GM12878 (cell line): ENCODE data around the gene TEX54. TPM values are rescaled to one million over a fixed set of nuclear protein-coding genes. Genes with fewer than 3 reads are reported as not detected.

Source experiments
- ATF3 ChIP-seq: IDR thresholded peaks from 2 replicates; pipeline ENCODE4 v1.6.1; 2011; ENCODE audit warnings: low read depth, mild to moderate bottlenecking, low read length, moderate library complexity, borderline replicate concordance; ENCODE audit errors: extremely low read depth
- BHLHE40 ChIP-seq, 2 experiments: fragments of 450-650 bp in 1 of 2; IDR thresholded peaks; 2 replicates each; pipeline ENCODE4 v1.6.1; 2011 to 2017; ENCODE audit warnings: low read depth in 2 of 2, borderline replicate concordance in 1 of 2, improper control_type of control experiment in 1 of 2, low read length in 1 of 2, mild to moderate bottlenecking in 1 of 2
- CREB1 ChIP-seq: IDR thresholded peaks from 2 replicates; pipeline ENCODE4 v1.6.1; 2012; ENCODE audit warnings: low read depth, mild to moderate bottlenecking, inconsistent platforms
- GABPA ChIP-seq: IDR thresholded peaks from 2 replicates; pipeline ENCODE4 v1.6.1; 2014; ENCODE audit warnings: antibody characterized with exemption, low read depth, mild to moderate bottlenecking, inconsistent platforms
- GATAD2B ChIP-seq: fragments of 450-650 bp; conservative IDR thresholded peaks from 2 replicates; pipeline ENCODE4 v1.6.1; 2017; ENCODE audit warnings: low read depth, mild to moderate bottlenecking, moderate library complexity
- KDM1A ChIP-seq: fragments of 200-600 bp; sonication (generic); IDR thresholded peaks from 2 replicates; pipeline ENCODE4 v1.6.1; 2016; ENCODE audit warnings: borderline replicate concordance
- MTA3 ChIP-seq: IDR thresholded peaks from 2 replicates; pipeline ENCODE4 v1.6.1; 2012; ENCODE audit warnings: low read length, inconsistent platforms, borderline replicate concordance
- MXI1 ChIP-seq: fragments of 150-350 bp; IDR thresholded peaks from 2 replicates; pipeline ENCODE4 v1.6.1; 2011; ENCODE audit warnings: low read depth, mild to moderate bottlenecking, inconsistent platforms, low read length, improper control_type of control experiment
- MYB ChIP-seq: fragments of 150-350 bp; IDR thresholded peaks from 2 replicates; pipeline ENCODE4 v1.6.1; 2014; ENCODE audit warnings: mild to moderate bottlenecking, low read depth, low read length, borderline replicate concordance
- NR2C1 ChIP-seq: fragments of 450-650 bp; IDR thresholded peaks from 2 replicates; pipeline ENCODE4 v1.6.1; 2017; ENCODE audit warnings: antibody characterized with exemption, mild to moderate bottlenecking, moderate library complexity
- POLR2AphosphoS2 ChIP-seq: IDR thresholded peaks from 2 replicates; pipeline ENCODE4 v1.6.1; 2011; ENCODE audit warnings: low read depth, mild to moderate bottlenecking, low read length, improper control_type of control experiment, moderate library complexity
- POU2F2 ChIP-seq: IDR thresholded peaks from 3 replicates; pipeline ENCODE4 v1.6.1; 2011; ENCODE audit warnings: low read depth, mild to moderate bottlenecking, low read length, borderline replicate concordance
- YY1 ChIP-seq: IDR thresholded peaks from 2 replicates; pipeline ENCODE4 v1.6.1; 2011; ENCODE audit warnings: low read depth, mild to moderate bottlenecking, low read length
- ZBTB11 ChIP-seq: fragments of 450-650 bp; formaldehyde crosslinking; IDR thresholded peaks from 2 replicates; pipeline ENCODE4 v1.5.0; 2022; ENCODE audit warnings: mild to moderate bottlenecking, missing genetic modification characterization
- ZSCAN29 ChIP-seq: fragments of 450-650 bp; IDR thresholded peaks from 2 replicates; pipeline ENCODE4 v1.6.1; 2017; ENCODE audit warnings: mild to moderate bottlenecking, moderate library complexity
- polyA plus RNA-seq, 11 experiments: library from polyadenylated mRNA; depleted of rRNA in 4 of 11; unstranded in 6 of 11; stranded (reverse) in 5 of 11; fragments of >200 nt; fragmentation: Nextera tagmentation in 4 of 11; fragmentation: Illumina TruSeq in 1 of 11; extraction: Ambion mirVana in 4 of 11; extraction: Trizol in 1 of 11; gene quantifications; 1 replicate in 1 of 11; 2 replicates in 10 of 11; pipeline versions ENCODE4 v1.2.1 to v1.2.3, GENCODE V29; 2011 to 2016; ENCODE audit warnings: inconsistent platforms in 2 of 11, missing spikeins in 2 of 11, low read depth in 1 of 11
- total RNA-seq, 4 experiments: library from RNA; depleted of rRNA in 3 of 4; stranded (reverse); fragments of >200 nt in 3 of 4; fragmentation: Illumina TruSeq in 1 of 4; extraction: Trizol in 1 of 4; gene quantifications; 2 replicates each; pipeline versions ENCODE4 v1.2.1 to v1.2.3, GENCODE V29; 2013 to 2021
- TF ChIP-seq, protein P1 (sequence below): IDR thresholded peaks from 2 replicates; pipeline ENCODE4 v1.6.1; 2012; ENCODE audit warnings: low read depth, low read length, improper control_type of control experiment
- TF ChIP-seq, protein P2 (sequence below): fragments of 450-650 bp; IDR thresholded peaks from 2 replicates; pipeline ENCODE4 v1.6.1; 2017; ENCODE audit warnings: mild to moderate bottlenecking, moderate library complexity

The TEX54 gene
- total and polyA plus RNA-seq, 10 of the 15 experiments (the other 5 are each of a cell fraction or from before 2014, with no cell fraction given) = 0.38 to 0.68 (median 0.51) TPM; not detected in 7

- TF ChIP-seq CREB1 = no peak; the same call in none of the 2 replicates
- peak; percentile 84; the same call in 1 of the 2 replicates for TF ChIP-seq MTA3
- peak; percentile 93; the same call in 1 of the 2 replicates for TF ChIP-seq POLR2AphosphoS2
- no peak for TF ChIP-seq ZSCAN29
- peak; percentile 15 to 54; a peak in 1 of 4 replicates for TF ChIP-seq BHLHE40 (IDR thresholded peaks at IDR 0.05; ENCODE audit: borderline replicate concordance in 1 of 2, low read depth in 2 of 2, low read length in 1 of 2)
- TF ChIP-seq ATF3 = no peak
- TF ChIP-seq ZBTB11 = 0 out of 2 replicates have a peak, but pooled peaks have one; percentile 4
- 0 out of 2 replicates have a peak, but pooled peaks have one; percentile 34 for TF ChIP-seq MYB
- TF ChIP-seq, protein P1, sequence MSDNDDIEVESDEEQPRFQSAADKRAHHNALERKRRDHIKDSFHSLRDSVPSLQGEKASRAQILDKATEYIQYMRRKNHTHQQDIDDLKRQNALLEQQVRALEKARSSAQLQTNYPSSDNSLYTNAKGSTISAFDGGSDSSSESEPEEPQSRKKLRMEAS = no peak
- peak; percentile 86 for TF ChIP-seq GABPA
- no peak for TF ChIP-seq KDM1A
- TF ChIP-seq GATAD2B = peak; percentile 92
- TF ChIP-seq MXI1 = no peak
- TF ChIP-seq YY1 = peak; percentile 97
- peak; percentile 87; the same call in 2 of the 3 replicates for TF ChIP-seq POU2F2
- TF ChIP-seq, protein P2, sequence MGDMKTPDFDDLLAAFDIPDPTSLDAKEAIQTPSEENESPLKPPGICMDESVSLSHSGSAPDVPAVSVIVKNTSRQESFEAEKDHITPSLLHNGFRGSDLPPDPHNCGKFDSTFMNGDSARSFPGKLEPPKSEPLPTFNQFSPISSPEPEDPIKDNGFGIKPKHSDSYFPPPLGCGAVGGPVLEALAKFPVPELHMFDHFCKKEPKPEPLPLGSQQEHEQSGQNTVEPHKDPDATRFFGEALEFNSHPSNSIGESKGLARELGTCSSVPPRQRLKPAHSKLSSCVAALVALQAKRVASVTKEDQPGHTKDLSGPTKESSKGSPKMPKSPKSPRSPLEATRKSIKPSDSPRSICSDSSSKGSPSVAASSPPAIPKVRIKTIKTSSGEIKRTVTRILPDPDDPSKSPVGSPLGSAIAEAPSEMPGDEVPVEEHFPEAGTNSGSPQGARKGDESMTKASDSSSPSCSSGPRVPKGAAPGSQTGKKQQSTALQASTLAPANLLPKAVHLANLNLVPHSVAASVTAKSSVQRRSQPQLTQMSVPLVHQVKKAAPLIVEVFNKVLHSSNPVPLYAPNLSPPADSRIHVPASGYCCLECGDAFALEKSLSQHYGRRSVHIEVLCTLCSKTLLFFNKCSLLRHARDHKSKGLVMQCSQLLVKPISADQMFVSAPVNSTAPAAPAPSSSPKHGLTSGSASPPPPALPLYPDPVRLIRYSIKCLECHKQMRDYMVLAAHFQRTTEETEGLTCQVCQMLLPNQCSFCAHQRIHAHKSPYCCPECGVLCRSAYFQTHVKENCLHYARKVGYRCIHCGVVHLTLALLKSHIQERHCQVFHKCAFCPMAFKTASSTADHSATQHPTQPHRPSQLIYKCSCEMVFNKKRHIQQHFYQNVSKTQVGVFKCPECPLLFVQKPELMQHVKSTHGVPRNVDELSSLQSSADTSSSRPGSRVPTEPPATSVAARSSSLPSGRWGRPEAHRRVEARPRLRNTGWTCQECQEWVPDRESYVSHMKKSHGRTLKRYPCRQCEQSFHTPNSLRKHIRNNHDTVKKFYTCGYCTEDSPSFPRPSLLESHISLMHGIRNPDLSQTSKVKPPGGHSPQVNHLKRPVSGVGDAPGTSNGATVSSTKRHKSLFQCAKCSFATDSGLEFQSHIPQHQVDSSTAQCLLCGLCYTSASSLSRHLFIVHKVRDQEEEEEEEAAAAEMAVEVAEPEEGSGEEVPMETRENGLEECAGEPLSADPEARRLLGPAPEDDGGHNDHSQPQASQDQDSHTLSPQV = no peak
- no peak for TF ChIP-seq NR2C1
Measured at GRCh38 chr11:62791501-62792201, 41.0 kb downstream of the TEX54 start, which contains the start of gene TMEM223 (continued).
